Tibial nerve (tissue), 4 donors: ENCODE data around the gene CAV3. TPM values are rescaled to one million over a fixed set of nuclear protein-coding genes. Genes with fewer than 3 reads are reported as not detected.

Source experiments
- DNase-seq, 2 donors: peaks; one replicate each; pipeline ENCODE4 v3.0.0-alpha.2; 2019; ENCODE audit warnings: low spot score in 2 of 2
- H3K27ac ChIP-seq, 4 donors: fragments of 200-600 bp; sonication (generic) in 3 of 4; one replicate each; pipeline ENCODE4 v1.5.1; 2017 to 2019; ENCODE audit warnings: mild to moderate bottlenecking in 1 of 4
- H3K27me3 ChIP-seq, 2 donors: fragments of 200-600 bp; sonication (generic) in 1 of 2; one replicate each; pipeline versions ENCODE4 v1.5.1 to v1.6.0; 2017 to 2019
- H3K36me3 ChIP-seq, 3 donors: fragments of 200-600 bp; sonication (generic); one replicate each; pipeline ENCODE4 v1.5.1; 2018 to 2019
- H3K4me1 ChIP-seq, 4 donors: fragments of 200-600 bp; sonication (generic) in 3 of 4; one replicate each; pipeline ENCODE4 v1.5.1; 2017 to 2019
- H3K4me3 ChIP-seq, 4 donors: fragments of 200-600 bp; sonication (generic) in 3 of 4; one replicate each; pipeline ENCODE4 v1.5.1; 2017 to 2019; ENCODE audit warnings: mild to moderate bottlenecking in 1 of 4, moderate library complexity in 1 of 4
- H3K9me3 ChIP-seq, 4 donors: fragments of 200-600 bp; sonication (generic) in 3 of 4; one replicate each; pipeline ENCODE4 v1.5.1; 2017 to 2019
- CTCF ChIP-seq, 5 experiments: fragments of 200-600 bp in 3 of 5; fragments of 450-650 bp in 2 of 5; sonication (generic) in 3 of 5; IDR thresholded peaks; one replicate each; pipeline ENCODE4 v1.5.1; 2016 to 2019; ENCODE audit warnings: antibody characterized with exemption in 5 of 5, mild to moderate bottlenecking in 3 of 5, moderate library complexity in 2 of 5
- EP300 ChIP-seq, 2 donors: sonication (generic); formaldehyde crosslinking; IDR thresholded peaks; one replicate each; pipeline ENCODE4 v1.6.1; 2017; ENCODE audit warnings: antibody characterized with exemption in 2 of 2, mild to moderate bottlenecking in 1 of 2
- POLR2A ChIP-seq, 2 donors: fragments of 450-650 bp; IDR thresholded peaks; one replicate each; pipeline ENCODE4 v1.6.1; 2017; ENCODE audit warnings: antibody characterized with exemption in 2 of 2, mild to moderate bottlenecking in 2 of 2, moderate library complexity in 2 of 2
- WGBS, 2 donors: methylation state at CpG; one replicate each; pipeline ENCODE4 v1.1.5; 2018; 5-methylcytosine and 5-hydroxymethylcytosine counted together
- total RNA-seq, 4 donors: library from RNA; depleted of rRNA; stranded (reverse); fragments of >200 nt; gene quantifications; one replicate each; pipeline ENCODE4 v1.1.0, GENCODE V29; 2016

CAV3 gene
- total RNA-seq, 4 donors from 2014 or later = 0.66 TPM; not detected in 3

- Histone ChIP-seq H3K9me3 (peaks cover 0 to 21% (median 0%) of the 10 kb centered on the region in 4 donors), H3K4me3 (no peak overlapping the region), H3K4me1 (no peaks in the 10 kb centered on the region), H3K36me3 (no peaks in the 10 kb centered on the region), H3K27ac (no peak overlapping the region), H3K27me3 (no peaks in the 10 kb centered on the region)
- WGBS, 2 donors = 68 to 76% methylated on average over 5 of the region's 5 CpGs
- no peak for TF ChIP-seq CTCF (IDR thresholded peaks at IDR 0.05)
- TF ChIP-seq POLR2A (IDR thresholded peaks at IDR 0.05) = no peak
- TF ChIP-seq EP300 (IDR thresholded peaks at IDR 0.05) = no peak
- no peak for DNase-seq
These were observed 10.8 kb upstream of the CAV3 start for GRCh38 chr3:8722808-8723207.

- peaks cover 0 to 21% (median 0%) of the 10 kb centered on the region in 4 donors for H3K9me3 ChIP-seq
- no peak for TF ChIP-seq EP300 (IDR thresholded peaks at IDR 0.05)
- TF ChIP-seq POLR2A (IDR thresholded peaks at IDR 0.05) = no peak
- no peak for TF ChIP-seq CTCF (IDR thresholded peaks at IDR 0.05)
- WGBS, 2 donors = 71 to 77% methylated on average over 3 of the region's 3 CpGs
- no peaks in the 10 kb centered on the region for H3K4me1 ChIP-seq
- H3K27me3 ChIP-seq = no peaks in the 10 kb centered on the region
- H3K4me3 ChIP-seq = no peak overlapping the region
- H3K36me3 ChIP-seq = no peaks in the 10 kb centered on the region
- no peak overlapping the region for H3K27ac ChIP-seq
- DNase-seq = no peak
These were observed 10.0 kb upstream of the CAV3 start for GRCh38 chr3:8723612-8724011.

GRCh38 chr3:8724108-8724752, 9.4 kb upstream of the CAV3 start:
- Histone ChIP-seq H3K4me3 (no peak overlapping the region), H3K36me3 (no peaks in the 10 kb centered on the region), H3K9me3 (peaks cover 0 to 21% (median 0%) of the 10 kb centered on the region in 4 donors), H3K27ac (no peak overlapping the region), H3K4me1 (no peaks in the 10 kb centered on the region), H3K27me3 (no peaks in the 10 kb centered on the region)
- no peak for TF ChIP-seq EP300 (IDR thresholded peaks at IDR 0.05)
- WGBS, 2 donors = 82 to 94% methylated on average over 3 of the region's 3 CpGs
- no peak for DNase-seq

- H3K4me3 ChIP-seq = no peak overlapping the region
- no peaks in the 10 kb centered on the region for H3K36me3 ChIP-seq
- H3K27me3 ChIP-seq = no peaks in the 10 kb centered on the region
- peaks cover 0 to 16% (median 0%) of the 10 kb centered on the region in 4 donors for H3K9me3 ChIP-seq
- no peak overlapping the region for H3K27ac ChIP-seq
- TF ChIP-seq POLR2A (IDR thresholded peaks at IDR 0.05) (no peak), EP300 (IDR thresholded peaks at IDR 0.05) (no peak), CTCF (IDR thresholded peaks at IDR 0.05) (no peak)
- DNase-seq = no peak
- 72 to 87% methylated on average over 9 of the region's 9 CpGs for WGBS, 2 donors
- H3K4me1 ChIP-seq = no peaks in the 10 kb centered on the region
These were observed 5.7 kb upstream of the CAV3 start for GRCh38 chr3:8727605-8728512.

GRCh38 chr3:8729479-8729878, 4.1 kb upstream of the CAV3 start:
- DNase-seq = no peak
- Histone ChIP-seq H3K9me3 (peaks cover 0 to 16% (median 0%) of the 10 kb centered on the region in 4 donors), H3K4me1 (no peaks in the 10 kb centered on the region), H3K27me3 (no peaks in the 10 kb centered on the region), H3K36me3 (no peaks in the 10 kb centered on the region), H3K4me3 (no peak overlapping the region), H3K27ac (no peak overlapping the region)
- TF ChIP-seq CTCF (IDR thresholded peaks at IDR 0.05) = no peak
- TF ChIP-seq POLR2A (IDR thresholded peaks at IDR 0.05) = no peak
- TF ChIP-seq EP300 (IDR thresholded peaks at IDR 0.05) = no peak
- WGBS, 2 donors = 93 to 95% methylated on average over 3 of the region's 3 CpGs
